NCI-H2029 (cell line): ENCODE data around the gene VSTM4.

Source experiments
- DNase-seq: peaks from one replicate; lab custom pipeline; 2025; lab: John Stamatoyannopoulos, UW

Gene VSTM4

DNA sequence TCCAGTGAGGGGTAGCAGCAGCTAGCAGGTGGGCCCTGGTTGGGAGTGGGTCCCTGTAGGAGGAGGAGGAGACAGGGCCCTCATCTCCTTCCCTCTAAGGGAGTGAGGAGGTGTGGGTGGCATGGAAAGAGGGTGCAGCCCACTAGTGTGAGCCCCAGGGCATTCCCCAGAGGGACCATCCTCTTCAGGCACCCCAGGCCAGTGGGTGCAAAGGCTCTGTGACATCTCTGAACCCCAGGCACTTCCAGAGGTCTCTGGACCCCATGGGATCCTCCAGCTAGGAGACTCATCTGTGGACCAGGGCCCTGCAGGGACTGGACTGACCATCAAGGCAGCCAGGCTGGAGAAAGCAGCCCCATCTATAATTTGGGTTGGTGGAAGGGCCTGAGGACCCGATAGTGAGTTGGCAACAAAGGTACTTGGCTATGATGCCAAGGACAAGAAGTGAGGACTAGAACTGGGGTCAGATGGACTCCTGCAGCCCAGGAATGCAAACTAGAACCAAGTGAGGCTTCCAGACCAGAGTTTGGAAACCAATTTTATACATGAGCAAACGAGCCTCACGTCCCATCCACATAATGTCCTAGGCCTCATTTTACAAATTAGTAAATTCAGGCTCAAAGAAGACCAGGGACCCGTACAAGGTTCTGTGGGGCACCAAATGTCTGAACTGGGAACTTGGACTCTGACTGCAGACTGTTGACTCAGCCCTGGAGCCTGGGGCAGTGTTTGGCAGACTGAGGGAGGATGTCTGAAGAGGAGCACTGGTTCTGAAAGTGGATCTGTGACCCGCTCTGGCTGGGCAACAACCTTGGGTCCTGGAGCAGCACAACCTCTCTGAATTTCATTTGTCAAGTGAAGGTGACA lies 1.4 kb upstream of the VSTM4 start:
- no peak for DNase-seq

DNA sequence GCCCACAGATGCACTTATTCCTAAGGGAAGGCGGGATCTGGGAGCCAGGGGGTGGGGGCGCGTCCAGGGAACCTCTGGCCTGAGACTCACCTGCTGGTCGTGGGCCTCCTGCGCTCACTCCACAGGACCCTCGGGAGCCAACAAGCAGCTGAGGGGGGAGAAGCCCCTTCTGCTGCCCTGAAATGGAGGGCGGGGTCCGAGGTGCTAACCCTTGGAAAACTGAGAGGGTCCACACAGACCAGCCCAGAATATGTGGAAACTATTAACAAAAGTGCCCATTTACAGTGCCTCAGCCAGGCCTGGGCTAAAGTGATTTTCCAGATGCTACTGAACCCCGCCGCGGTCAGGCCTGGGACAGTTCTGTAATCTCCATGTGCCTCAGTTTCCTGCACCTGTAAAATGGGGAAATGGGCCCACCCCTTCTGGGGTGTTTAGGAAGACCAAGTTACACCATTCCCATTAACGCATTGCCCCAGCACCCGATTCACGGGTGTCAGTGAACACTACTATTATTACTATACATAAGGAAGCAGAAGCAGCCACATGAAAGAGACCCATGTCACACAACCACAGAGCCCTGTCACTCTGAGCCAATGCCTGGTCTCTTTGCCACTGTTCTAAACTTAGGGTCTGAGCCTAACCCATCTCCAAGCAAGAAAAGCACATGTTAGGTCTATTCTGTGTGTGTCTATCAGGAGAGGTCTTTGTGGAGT lies 630 bp upstream of the VSTM4 start:
- no peak for DNase-seq

DNA sequence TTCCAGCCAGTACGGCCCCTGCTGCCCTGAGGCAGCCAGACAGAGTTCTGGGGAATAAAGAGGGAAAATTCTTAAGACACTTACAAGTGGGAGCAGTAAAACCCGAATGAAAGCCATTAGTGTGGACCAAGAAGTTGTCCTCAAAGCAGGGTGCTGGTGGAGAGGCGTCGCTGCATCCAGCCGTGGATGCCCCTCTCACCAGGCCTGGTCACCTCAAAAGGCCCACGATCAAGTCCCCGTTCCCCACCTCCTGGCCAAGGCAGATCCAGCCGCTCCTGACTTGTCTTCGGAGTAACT lies 656 bp downstream of the VSTM4 start:
- no peak for DNase-seq

DNA sequence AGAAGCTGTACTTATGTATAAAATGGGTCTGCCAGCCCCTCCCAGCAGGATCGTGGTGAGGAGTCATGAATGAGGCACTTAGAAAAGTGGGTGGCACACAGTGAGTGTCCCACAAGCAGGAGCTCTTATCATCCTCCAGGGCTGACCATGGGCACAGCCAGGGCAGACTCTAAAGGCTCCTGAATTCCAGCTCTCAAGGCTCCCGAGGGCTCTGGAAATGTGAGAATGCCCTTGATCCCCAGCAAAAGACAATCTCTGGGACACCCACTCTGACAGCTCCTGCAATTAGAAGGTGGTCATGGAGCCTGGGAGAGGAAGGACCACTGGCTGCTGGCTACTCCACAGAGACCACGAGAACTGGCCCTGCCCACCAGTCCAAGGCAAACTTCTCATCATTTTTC lies 1.6 kb downstream of the VSTM4 start:
- no peak for DNase-seq

DNA sequence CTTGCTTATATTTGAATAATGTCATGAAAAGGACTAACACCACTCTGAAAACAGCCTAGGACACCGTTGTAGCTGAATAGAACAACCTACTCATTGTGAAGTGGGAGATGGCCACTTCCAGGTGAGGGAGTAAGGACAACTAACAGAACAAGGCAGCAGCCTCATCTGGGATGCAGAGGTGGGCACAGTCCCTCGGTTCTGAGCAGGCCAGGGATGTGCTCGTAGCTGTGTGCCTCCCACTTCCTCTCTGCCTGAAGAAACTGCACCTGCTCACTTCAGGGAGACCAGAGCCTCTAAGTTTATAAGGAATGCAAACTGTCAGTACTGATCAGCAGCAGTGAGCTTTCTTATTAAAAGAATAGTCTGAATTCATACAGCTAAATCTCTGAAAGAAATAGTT lies 2.5 kb downstream of the VSTM4 start:
- no peak for DNase-seq

DNA sequence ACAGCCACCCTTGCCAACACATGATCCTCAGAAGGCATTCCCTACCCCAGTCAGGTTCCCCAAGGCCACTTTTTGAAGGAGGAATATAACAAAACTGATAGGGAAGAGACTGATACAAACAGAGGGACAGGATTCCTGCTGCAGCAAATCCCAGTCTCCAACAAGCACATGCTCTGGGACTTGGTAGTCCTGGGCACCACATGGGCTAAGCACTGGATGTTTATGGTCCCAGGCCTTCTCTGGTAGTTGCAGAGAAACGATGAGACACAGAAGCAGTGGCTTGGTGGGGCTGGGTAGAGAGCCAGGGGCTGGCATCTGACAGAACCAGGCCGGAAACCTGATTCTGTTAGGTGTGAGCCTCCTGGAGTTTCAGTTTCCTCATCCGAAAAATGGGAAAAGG lies 3.2 kb downstream of the VSTM4 start:
- DNase-seq, result no peak

DNA sequence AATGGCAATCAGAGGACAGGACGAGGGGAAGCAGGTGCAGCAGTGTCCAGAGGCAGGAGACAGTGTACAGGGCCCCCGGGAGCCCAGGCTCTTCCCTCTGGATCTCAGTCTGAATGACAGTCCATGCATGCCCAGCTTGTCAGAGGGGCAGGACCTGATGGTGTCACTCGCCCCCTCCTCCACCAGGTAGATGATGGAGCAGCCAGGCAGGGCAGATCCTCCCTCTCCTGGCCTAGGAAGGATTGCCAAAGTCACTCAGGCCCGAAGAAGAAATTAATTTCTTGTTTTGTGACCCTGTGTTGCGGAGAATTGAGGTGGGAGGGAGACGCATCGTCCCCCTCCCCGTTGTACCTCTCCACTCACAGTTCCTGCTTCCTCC lies 4.0 kb downstream of the VSTM4 start:
- DNase-seq, result no peak

DNA sequence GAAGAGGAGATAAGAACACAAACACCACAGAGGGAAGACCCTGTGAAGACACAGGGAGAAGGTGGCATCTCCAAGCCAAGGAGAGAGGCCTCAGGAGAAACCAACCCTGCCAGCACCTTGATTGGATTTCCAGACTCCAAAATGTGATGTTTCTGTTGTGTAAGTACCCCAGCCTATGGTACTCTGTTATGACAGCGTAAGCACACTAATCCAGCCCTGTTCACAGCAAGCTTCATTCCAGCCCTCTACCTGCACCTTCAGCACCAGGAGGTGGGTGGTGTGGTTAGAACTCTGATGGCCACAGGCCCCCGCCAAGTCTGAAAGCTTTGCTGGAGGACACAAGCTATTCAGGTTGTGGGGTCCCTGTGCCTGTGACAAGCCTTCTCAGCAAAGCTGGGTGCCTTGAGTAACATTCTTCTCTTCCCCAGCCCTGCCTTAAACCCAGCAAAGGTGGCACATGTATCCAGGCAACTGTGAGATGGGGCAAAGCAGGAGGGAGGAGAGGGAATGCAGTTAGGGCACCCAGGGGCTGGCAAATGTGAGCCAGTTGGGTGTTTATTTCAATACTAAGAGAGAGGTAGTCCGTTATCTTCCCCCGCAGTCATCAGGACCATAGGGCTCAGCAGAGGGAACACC lies 4.5 kb downstream of the VSTM4 start:
- no peak for DNase-seq

DNA sequence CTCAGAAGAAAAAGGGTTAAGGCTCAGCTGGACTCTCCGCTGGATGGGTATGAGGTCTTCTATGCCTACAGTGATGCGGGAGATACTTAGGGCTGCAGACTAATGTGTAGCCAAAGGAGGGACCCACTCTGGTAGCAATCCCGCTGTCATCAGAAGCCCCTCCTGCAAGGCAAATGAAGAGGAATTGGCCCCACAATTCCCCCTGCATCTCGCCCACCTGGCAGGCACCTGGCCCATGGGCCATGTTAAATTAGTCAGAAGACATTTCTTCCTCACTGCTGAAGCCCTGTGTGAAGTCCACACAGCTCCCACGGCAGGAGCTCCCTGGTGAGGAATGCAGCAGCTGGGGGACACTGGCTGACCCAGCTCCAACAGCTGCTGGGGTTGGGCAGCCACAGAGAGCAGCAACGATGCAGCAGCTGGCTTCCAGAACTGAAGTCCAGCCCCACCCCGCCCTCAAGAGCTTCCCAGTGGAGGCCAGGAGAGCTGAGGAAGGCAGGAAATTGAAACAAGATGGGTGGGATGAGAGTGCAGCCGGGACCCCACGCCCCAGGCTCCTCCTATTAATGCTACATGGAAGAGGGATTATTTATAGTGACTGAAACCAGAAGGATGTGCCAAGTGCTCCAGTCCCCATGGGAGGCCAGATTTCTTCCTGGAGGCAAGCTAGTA lies 5.5 kb downstream of the VSTM4 start:
- no peak for DNase-seq

DNA sequence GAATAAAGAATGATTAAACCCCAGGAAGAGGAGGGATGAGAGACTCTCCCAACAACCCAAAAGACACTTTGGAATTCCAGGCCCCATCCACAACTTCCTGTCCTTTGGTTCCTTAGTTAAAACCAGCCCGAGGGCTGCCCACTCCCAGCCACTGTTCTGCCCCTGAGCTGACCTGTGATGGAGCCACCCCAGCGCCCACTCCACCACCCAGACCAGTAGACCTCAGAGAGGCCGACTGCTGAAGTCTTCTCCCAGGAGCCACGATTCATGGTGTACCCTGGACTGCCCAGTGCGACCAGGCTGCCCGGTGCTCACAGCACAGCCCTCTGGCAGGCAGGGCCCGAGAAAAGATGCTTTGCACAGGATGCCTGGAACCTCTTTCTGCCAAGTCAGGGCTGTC lies 6.7 kb downstream of the VSTM4 start:
- DNase-seq, result no peak

DNA sequence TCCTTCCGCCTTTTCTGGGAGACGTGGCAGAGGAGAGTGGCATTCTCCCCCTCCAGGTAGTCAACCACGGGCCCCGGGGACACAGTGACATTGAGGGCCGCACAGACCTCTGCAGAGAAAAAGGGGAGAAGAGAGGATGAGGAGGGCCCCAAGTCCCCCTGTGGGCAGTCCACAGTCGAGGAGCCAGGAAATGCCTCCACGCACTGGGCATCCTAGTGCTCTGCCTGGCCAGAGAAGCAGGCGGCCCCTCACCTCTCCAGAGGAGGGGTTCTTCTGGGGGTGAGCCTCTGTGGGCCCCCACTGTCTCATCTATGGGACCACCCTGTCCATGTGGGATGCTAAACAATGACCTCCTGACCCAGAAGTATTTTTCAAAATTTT lies 7.4 kb downstream of the VSTM4 start:
- DNase-seq, result no peak

DNA sequence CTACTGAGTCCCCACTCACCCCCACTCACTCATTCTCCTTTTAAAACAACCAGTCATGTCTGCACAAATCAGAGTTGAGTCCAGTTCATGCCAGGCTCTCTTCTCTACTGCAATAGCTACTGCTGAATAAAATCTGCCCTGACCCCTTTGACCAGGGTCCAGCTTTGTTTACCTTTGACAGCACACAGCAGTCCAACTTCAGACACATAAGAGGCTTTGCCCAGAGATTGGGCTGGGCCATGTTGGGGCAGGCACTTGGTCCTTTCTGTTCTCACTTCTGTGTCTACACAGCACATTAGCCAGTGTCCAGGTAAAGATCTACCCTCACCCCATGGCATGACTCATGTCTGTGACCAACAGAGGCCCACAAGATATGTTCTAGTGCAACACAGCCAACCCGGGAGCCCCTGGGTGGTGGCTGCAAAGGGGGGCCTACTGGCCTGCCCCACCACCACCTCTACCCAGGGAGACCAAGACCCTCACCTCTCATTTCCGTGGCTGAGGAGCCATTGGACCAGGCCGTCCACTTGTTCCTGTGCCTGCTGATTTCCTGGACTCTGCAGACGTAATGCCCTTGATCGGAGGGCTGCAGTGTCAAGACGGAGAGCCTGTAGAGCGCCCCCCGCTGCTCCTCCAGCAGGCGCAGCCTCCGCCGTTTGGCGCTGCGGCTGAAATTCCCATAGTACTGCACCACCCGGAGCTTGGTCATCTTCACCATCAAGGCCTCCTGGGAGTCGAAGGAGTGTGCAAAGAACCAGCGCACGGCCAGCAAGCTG lies 8.0 kb downstream of the VSTM4 start:
- no peak for DNase-seq

DNA sequence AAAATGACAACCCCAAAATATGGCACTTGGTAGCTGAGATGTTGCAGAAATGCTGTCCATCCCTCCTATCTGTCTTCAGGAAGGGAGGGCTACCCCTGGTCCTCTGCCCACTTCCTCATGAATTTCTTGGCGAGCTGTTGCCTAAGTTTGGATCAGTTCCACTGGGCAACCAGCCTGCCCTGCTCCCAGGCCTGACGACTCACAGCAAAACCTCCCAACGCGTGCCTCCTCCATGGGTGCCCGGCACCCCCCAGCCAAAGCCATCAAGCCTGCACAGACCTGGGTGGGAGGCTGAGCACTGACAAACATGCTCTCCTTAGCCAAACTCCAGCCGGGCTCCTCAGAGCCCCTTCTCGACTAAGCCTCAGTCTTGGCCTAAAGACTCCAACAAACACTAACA lies 8.9 kb downstream of the VSTM4 start:
- DNase-seq, result no peak

DNA sequence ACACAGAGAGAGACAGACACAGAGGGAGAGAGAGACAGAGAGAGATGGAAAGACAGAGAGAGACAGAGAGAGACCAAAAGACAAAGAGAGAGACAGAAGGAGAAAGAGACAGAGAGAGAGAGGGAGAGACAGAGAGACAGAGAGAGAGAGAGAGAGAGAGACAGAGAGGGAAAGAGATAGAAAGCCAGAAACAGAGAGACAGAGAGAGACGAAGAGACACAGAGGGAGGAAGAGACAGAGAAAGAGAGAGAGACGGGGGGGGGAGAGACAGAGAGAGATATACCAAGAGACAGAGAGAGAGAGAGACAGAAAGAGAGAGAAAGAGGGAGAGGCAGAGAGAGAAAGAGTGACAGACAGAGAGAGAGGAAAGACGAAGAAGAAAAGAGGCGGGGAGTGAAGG lies 10.2 kb downstream of the VSTM4 start:
- DNase-seq, result no peak

DNA sequence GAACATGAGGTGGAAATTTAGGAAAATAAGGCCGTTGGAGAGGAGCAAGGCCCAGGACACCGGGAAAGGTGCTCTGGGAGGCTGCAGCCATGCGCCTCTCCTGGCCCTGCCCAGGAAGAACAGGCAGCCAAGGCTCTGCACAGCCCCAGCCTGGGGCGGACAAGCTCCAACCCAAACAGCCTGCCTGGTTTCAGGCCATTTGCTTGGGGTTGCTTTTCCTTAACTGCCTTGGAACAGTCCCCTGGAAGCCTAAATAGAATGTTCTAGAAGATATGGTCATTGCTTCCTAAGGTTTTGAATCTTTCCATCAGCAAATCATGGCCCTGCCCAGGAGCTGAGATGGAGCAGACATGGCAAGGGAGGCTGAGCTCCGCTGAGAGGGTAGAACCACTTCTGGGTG lies 11.0 kb downstream of the VSTM4 start:
- no peak for DNase-seq

DNA sequence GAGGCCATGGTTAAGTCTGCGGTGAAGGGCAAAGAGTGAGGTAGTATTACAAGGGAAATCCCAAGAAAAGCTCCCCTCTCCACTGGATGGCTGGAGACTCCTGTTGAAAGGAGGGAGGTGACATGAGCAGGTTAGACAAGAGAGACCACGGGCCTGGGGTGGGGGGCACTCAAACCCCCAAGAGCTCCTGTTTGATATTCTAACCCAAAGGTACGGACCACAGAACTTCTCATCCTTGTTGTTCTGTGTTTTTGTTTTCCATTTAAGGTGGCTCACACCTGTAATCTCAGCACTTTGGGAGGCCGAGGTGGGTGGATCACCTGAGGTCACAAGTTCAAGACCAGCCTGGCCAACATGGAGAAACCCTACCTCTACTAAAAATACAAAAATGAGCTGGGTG lies 11.6 kb downstream of the VSTM4 start:
- no peak for DNase-seq

DNA sequence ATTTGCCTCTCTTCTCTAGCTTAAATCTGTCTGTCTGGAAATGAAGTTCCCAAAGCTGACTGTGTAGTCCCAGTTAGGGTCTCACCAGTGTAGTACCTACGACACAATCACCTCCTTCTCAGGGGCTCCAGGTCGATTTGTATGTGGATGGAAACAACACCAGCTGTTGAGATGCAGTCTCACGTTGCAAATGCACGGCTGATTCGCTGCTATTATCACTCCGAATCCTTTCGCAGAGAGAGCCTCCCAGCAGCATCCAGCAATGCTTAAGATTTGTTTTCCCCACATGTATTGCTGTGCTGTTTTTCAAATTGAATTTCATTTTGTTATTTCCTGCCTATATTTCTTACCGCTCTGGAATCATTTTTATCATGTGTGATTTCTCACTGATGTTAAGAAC lies 16.3 kb downstream of the VSTM4 start:
- DNase-seq, result no peak

DNA sequence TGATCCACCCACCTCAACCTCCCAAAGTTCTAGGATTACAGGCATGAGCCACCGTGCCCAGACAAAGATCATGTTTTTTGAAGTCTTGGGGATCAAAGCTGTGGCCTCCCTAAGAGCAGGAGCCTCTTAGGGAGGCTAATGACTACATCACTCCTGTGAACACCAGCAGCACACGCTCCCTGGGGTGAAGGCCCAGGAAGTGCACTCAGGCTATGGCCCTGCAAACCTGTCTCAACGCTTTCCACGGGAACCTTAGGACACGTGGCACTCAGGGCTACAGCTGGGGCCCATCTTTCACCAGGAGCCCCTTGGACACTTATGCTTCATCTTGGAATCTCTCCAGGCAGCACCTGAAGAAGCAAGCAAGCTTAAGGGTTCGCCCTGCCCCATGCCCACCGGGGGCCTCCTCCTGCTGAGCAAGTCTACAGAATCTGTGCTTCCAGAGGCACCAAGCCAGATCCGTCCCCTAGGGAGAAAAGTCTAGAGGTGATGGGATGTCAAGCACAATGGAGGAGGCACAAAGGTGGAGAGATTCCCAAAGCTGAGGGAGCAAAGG lies 18.4 kb downstream of the VSTM4 start:
- DNase-seq, result no peak

DNA sequence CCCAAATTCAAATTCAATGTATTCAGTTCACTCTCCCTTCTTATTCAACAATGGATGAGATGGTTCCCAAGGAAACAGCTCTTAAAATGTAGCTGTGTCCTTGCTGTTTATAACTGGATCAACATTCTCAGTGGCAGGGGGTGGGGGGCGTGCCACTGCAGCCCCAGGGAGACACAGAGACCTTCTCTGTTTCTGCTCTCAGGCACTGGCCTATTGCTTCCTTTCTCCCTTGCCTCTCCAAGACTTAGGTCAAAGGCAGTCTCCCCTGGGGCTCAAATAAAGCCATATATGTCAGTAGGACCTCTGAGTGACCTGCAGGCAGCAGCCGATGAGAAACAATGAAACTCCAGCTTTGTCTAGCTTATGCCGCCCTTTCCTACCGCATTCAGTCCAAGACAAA lies 20.7 kb downstream of the VSTM4 start:
- DNase-seq, result no peak

DNA sequence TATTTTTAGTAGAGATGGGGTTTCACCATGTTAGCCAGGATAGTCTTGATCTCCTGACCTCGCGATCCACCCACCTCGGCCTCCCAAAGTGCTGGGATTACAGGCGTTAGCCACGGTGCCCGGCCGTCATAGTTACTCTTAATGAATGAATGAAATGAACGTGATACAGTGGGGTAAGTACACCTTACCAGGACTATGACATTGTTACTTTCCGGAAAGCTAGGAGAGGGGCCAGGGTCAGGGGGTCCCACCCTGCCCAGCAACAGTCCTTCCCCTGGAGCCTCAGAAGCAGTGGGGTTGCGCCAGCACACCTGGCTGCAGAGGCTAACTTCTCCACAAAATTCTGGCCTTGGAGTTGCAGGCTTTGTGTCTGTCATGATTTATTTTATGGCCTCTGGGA lies 21.4 kb downstream of the VSTM4 start:
- DNase-seq, result no peak

DNA sequence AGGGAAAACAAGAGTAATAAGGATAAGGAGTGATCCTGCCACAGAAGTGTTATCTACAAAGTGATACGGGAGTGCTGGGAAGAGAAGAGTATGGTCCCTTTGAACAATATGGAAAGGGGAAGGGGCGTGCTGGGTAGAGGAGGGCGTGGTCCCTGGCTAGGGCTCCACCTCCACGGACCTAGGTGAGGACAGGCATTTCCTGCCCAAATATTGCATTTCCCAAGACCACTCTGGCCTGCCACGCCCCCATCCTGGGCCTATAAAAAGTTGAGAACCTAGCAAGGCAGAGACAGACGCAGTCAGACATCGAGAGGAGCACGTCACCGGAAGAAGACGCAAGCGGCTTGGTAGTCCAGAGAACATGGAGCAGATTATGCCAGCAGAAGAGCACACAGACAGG lies 22.8 kb downstream of the VSTM4 start:
- DNase-seq, result no peak
